SK-N-SH treated with all-trans-retinoic acid at 6 μM for 48 hours (cell line): ENCODE results near the gene CCDC82.

Experiments
- BACH2 ChIP-seq: fragments of 250-450 bp; sonication (Bioruptor Pico); IDR thresholded peaks from 2 replicates; pipeline ENCODE4 v1.9.0; 2021; ENCODE audit warnings: mild to moderate bottlenecking, borderline replicate concordance
- ESRRG ChIP-seq: fragments of 250-450 bp; sonication (Bioruptor Pico); IDR thresholded peaks from 2 replicates; pipeline ENCODE4 v1.6.1; 2021; ENCODE audit warnings: mild to moderate bottlenecking
- GLIS3 ChIP-seq: fragments of 250-450 bp; sonication (Bioruptor Pico); IDR thresholded peaks from 2 replicates; pipeline ENCODE4 v1.5.0; 2020; ENCODE audit warnings: mild to moderate bottlenecking, moderate library complexity
- ISL1 ChIP-seq: fragments of 250-450 bp; sonication (Bioruptor Pico); IDR thresholded peaks from 2 replicates; pipeline ENCODE4 v2.1.2; 2022; ENCODE audit warnings: mild to moderate bottlenecking, moderate library complexity
- RARB ChIP-seq: fragments of 250-450 bp; sonication (Bioruptor Pico); IDR thresholded peaks from 2 replicates; pipeline ENCODE4 v1.8.0; 2021; ENCODE audit warnings: mild to moderate bottlenecking, moderate library complexity
- TCF4 ChIP-seq: fragments of 250-450 bp; sonication (Bioruptor Pico); IDR thresholded peaks from 2 replicates; pipeline ENCODE4 v1.8.0; 2021; ENCODE audit warnings: mild to moderate bottlenecking, moderate library complexity, borderline replicate concordance
- TOX ChIP-seq: fragments of 250-450 bp; sonication (Bioruptor Pico); IDR thresholded peaks from 2 replicates; pipeline ENCODE4 v1.8.0; 2021; ENCODE audit warnings: mild to moderate bottlenecking, moderate library complexity, borderline replicate concordance
- ZC3H10 ChIP-seq: fragments of 250-450 bp; sonication (Bioruptor Pico); IDR thresholded peaks from 2 replicates; pipeline ENCODE4 v1.5.1; 2021; ENCODE audit warnings: mild to moderate bottlenecking, moderate library complexity
- ZFP3 ChIP-seq: fragments of 250-450 bp; sonication (Bioruptor Pico); IDR thresholded peaks from 2 replicates; pipeline ENCODE4 v1.5.0; 2020; ENCODE audit warnings: mild to moderate bottlenecking, moderate library complexity
- ZFP30 ChIP-seq: fragments of 450-650 bp; formaldehyde crosslinking; IDR thresholded peaks from 2 replicates; pipeline ENCODE4 v1.5.0; 2022; ENCODE audit warnings: mild to moderate bottlenecking, moderate library complexity
- ZNF70 ChIP-seq: fragments of 450-650 bp; formaldehyde crosslinking; IDR thresholded peaks from 2 replicates; pipeline ENCODE4 v1.5.0; 2020; ENCODE audit warnings: mild to moderate bottlenecking, moderate library complexity
- TF ChIP-seq, protein P1 (sequence below): fragments of 250-450 bp; sonication (Bioruptor Pico); IDR thresholded peaks from 2 replicates; pipeline ENCODE4 v1.5.1; 2020; ENCODE audit warnings: low read depth, mild to moderate bottlenecking, moderate library complexity
- TF ChIP-seq, protein P2 (sequence below): fragments of 250-450 bp; sonication (Bioruptor Pico); IDR thresholded peaks from 2 replicates; pipeline ENCODE4 v1.8.0; 2020; ENCODE audit warnings: mild to moderate bottlenecking, moderate library complexity, borderline replicate concordance
- TF ChIP-seq, protein P3 (sequence below): fragments of 250-450 bp; sonication (Bioruptor Pico); IDR thresholded peaks from 2 replicates; pipeline ENCODE4 v1.5.1; 2021; ENCODE audit warnings: mild to moderate bottlenecking, moderate library complexity

DNA sequence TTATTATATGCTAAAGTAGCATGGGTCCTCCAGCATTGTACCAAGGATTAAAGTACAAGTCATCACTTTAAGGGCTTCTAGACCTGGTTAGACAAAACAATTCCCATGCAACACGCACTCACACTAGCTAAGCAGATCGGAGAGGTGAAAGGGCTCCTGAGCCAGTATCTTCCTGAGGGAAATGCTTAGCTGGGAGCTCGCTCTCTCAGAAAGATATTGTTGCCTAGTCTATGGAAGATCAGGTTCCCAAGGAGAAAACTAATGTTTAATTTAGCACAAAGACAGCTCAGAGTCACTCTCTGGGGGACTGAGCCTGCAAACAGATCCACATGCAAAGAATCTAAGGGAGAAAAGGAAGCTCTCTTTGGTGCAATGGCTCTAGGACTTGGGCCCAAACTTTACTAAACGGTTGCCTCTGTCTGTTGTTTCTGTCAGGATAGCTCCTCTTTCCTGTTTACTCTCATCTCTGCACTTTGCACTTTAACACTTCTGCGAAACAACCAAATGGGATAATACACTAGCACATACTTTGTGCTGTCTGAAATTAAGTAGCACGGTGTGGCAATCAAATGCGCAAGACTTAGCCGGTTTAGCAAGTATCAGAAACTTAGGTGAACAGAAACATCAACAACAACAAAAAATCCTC, 57.5 kb downstream of the CCDC82 start:
- TF ChIP-seq, protein P1, sequence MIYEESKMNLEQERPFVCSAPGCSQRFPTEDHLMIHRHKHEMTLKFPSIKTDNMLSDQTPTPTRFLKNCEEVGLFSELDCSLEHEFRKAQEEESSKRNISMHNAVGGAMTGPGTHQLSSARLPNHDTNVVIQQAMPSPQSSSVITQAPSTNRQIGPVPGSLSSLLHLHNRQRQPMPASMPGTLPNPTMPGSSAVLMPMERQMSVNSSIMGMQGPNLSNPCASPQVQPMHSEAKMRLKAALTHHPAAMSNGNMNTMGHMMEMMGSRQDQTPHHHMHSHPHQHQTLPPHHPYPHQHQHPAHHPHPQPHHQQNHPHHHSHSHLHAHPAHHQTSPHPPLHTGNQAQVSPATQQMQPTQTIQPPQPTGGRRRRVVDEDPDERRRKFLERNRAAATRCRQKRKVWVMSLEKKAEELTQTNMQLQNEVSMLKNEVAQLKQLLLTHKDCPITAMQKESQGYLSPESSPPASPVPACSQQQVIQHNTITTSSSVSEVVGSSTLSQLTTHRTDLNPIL (CRISPR knock-in tag): no peak
- TF ChIP-seq, protein P2, sequence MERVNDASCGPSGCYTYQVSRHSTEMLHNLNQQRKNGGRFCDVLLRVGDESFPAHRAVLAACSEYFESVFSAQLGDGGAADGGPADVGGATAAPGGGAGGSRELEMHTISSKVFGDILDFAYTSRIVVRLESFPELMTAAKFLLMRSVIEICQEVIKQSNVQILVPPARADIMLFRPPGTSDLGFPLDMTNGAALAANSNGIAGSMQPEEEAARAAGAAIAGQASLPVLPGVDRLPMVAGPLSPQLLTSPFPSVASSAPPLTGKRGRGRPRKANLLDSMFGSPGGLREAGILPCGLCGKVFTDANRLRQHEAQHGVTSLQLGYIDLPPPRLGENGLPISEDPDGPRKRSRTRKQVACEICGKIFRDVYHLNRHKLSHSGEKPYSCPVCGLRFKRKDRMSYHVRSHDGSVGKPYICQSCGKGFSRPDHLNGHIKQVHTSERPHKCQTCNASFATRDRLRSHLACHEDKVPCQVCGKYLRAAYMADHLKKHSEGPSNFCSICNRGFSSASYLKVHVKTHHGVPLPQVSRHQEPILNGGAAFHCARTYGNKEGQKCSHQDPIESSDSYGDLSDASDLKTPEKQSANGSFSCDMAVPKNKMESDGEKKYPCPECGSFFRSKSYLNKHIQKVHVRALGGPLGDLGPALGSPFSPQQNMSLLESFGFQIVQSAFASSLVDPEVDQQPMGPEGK: no peak
- no peak for TF ChIP-seq BACH2 (CRISPR knock-in tag)
- no peak for TF ChIP-seq ZFP30 (CRISPR knock-in tag)
- no peak for TF ChIP-seq TOX (CRISPR knock-in tag)
- TF ChIP-seq RARB (CRISPR knock-in tag): no peak
- no peak for TF ChIP-seq ZC3H10 (CRISPR knock-in tag)
- TF ChIP-seq GLIS3 (CRISPR knock-in tag): no peak
- no peak for TF ChIP-seq ZNF70 (CRISPR knock-in tag)
- TF ChIP-seq ISL1: no peak
- TF ChIP-seq TCF4 (CRISPR knock-in tag): no peak
- no peak for TF ChIP-seq ZFP3 (CRISPR knock-in tag)
- TF ChIP-seq, protein P3, sequence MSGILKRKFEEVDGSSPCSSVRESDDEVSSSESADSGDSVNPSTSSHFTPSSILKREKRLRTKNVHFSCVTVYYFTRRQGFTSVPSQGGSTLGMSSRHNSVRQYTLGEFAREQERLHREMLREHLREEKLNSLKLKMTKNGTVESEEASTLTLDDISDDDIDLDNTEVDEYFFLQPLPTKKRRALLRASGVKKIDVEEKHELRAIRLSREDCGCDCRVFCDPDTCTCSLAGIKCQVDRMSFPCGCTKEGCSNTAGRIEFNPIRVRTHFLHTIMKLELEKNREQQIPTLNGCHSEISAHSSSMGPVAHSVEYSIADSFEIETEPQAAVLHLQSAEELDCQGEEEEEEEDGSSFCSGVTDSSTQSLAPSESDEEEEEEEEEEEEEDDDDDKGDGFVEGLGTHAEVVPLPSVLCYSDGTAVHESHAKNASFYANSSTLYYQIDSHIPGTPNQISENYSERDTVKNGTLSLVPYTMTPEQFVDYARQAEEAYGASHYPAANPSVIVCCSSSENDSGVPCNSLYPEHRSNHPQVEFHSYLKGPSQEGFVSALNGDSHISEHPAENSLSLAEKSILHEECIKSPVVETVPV (CRISPR knock-in tag): no peak
- no peak for TF ChIP-seq ESRRG (CRISPR knock-in tag)
